Stomach smooth muscle (tissue), 2 donors: ENCODE measurements around the gene CPNE5.

Experiments used
- H3K27ac ChIP-seq: one replicate; pipeline ENCODE4 v1.7.0; 2013; ENCODE audit warnings: mild to moderate bottlenecking, low read length, inconsistent platforms
- H3K27me3 ChIP-seq, 2 donors: one replicate each; pipeline ENCODE4 v1.7.0; 2013; ENCODE audit warnings: low read length in 2 of 2; ENCODE audit not compliant: insufficient read depth in 2 of 2, control insufficient read depth in 1 of 2
- H3K36me3 ChIP-seq, 2 donors: one replicate each; pipeline ENCODE4 v1.7.0; 2013; ENCODE audit warnings: low read length in 2 of 2; ENCODE audit not compliant: control insufficient read depth in 2 of 2, insufficient read depth in 2 of 2
- H3K4me1 ChIP-seq: one replicate; pipeline ENCODE4 v1.7.0; 2013; ENCODE audit warnings: low read length; ENCODE audit not compliant: control insufficient read depth, insufficient read depth
- H3K4me3 ChIP-seq, 2 donors: one replicate each; pipeline ENCODE4 v1.7.0; 2013; ENCODE audit warnings: low read length in 2 of 2
- H3K9ac ChIP-seq, 2 donors: one replicate each; pipeline ENCODE4 v1.7.0; 2013; ENCODE audit warnings: low read length in 2 of 2, mild to moderate bottlenecking in 1 of 2
- H3K9me3 ChIP-seq, 2 donors: one replicate each; pipeline ENCODE4 v1.7.0; 2013; ENCODE audit warnings: low read length in 2 of 2; ENCODE audit not compliant: control insufficient read depth in 2 of 2
- donor health status: healthy.
- donor health status: Pancreatic carcinoma.

The CPNE5 gene

GRCh38 chr6:36838896-36839748 is at the start of gene CPNE5:
CPNE5 (minus strand) TSS chr6:36839444; CDS start chr6:36839377, 67 bp downstream.
- H3K36me3 ChIP-seq: no peaks in the 10 kb centered on the region
- peaks cover 23% of the 10 kb centered on the region for H3K4me1 ChIP-seq
- H3K4me3 ChIP-seq: peak within 1 kb of the TSS; percentile 54 to 66
- H3K27ac ChIP-seq: no peak within 1 kb of the TSS
- H3K27me3 ChIP-seq: peaks cover 3 to 14% of the 10 kb centered on the region in 2 donors
- H3K9me3 ChIP-seq: no peaks in the 10 kb centered on the region
- peak within 1 kb of the TSS in 1 of 2 donors; percentile 5 for H3K9ac ChIP-seq

- Histone ChIP-seq H3K4me3 (no peak overlapping the region), H3K27me3 (no peaks in the 10 kb centered on the region), H3K4me1 (peaks cover 7% of the 10 kb centered on the region), H3K27ac (no peak overlapping the region), H3K9ac (no peak overlapping the region), H3K36me3 (peaks cover 3 to 5% of the 10 kb centered on the region in 2 donors), H3K9me3 (no peaks in the 10 kb centered on the region)
Observed at GRCh38 chr6:36888115-36888643, 48.9 kb upstream of the CPNE5 start.

GRCh38 chr6:36886950-36887618 is 47.8 kb upstream of the CPNE5 start:
- H3K27me3 ChIP-seq: no peaks in the 10 kb centered on the region

GRCh38 chr6:36885461-36886401 is 46.5 kb upstream of the CPNE5 start, which contains the start of gene C6orf89:
C6orf89 (plus strand) TSS chr6:36885952; CDS start chr6:36899445, 13,493 bp downstream.
- Histone ChIP-seq H3K36me3 (no peaks in the 10 kb centered on the region), H3K27me3 (no peaks in the 10 kb centered on the region), H3K9me3 (no peaks in the 10 kb centered on the region), H3K4me3 (peak within 1 kb of the TSS; percentile 94), H3K4me1 (peaks cover 7% of the 10 kb centered on the region), H3K27ac (peak within 1 kb of the TSS; percentile 94), H3K9ac (peak within 1 kb of the TSS; percentile 93 to 96)

More at GRCh38 chr6:36886950-36887618, 47.8 kb upstream of the CPNE5 start:
- peaks cover 7% of the 10 kb centered on the region for H3K4me1 ChIP-seq
- peak overlapping the region in 1 of 2 donors; percentile 93 for H3K9ac ChIP-seq
- H3K27ac ChIP-seq: no peak overlapping the region
- H3K9me3 ChIP-seq: no peaks in the 10 kb centered on the region
- no peaks in the 10 kb centered on the region for H3K36me3 ChIP-seq
- H3K4me3 ChIP-seq: peak overlapping the region in 1 of 2 donors; percentile 94

GRCh38 chr6:36884610-36885009 is 45.4 kb upstream of the CPNE5 start:
- Histone ChIP-seq H3K27ac (peak overlapping the region; percentile 94), H3K9ac (no peak overlapping the region), H3K4me1 (peaks cover 7% of the 10 kb centered on the region), H3K36me3 (no peaks in the 10 kb centered on the region), H3K4me3 (no peak overlapping the region), H3K9me3 (no peaks in the 10 kb centered on the region), H3K27me3 (no peaks in the 10 kb centered on the region)

- peak overlapping the region; percentile 95 to 99 for H3K4me3 ChIP-seq
- no peaks in the 10 kb centered on the region for H3K36me3 ChIP-seq
- no peaks in the 10 kb centered on the region for H3K9me3 ChIP-seq
- H3K27ac ChIP-seq: peak overlapping the region; percentile 91
- peaks cover 7% of the 10 kb centered on the region for H3K4me1 ChIP-seq
- H3K27me3 ChIP-seq: no peaks in the 10 kb centered on the region
- peak overlapping the region; percentile 85 to 98 for H3K9ac ChIP-seq
Observed at GRCh38 chr6:36875250-36875633, 36.0 kb upstream of the CPNE5 start.

- Histone ChIP-seq H3K4me3 (peak within 1 kb of the TSS; percentile 95 to 99), H3K9ac (peak within 1 kb of the TSS; percentile 85 to 98), H3K4me1 (peaks cover 7% of the 10 kb centered on the region)
Observed at GRCh38 chr6:36874443-36875249, 35.4 kb upstream of the CPNE5 start, which contains the start of gene PPIL1. PPIL1 (minus strand) TSS chr6:36874803; CDS start chr6:36874772, 31 bp downstream.

GRCh38 chr6:36873612-36874442 is 34.6 kb upstream of the CPNE5 start:
- Histone ChIP-seq H3K27me3 (no peaks in the 10 kb centered on the region), H3K9me3 (no peaks in the 10 kb centered on the region), H3K27ac (peak overlapping the region; percentile 91), H3K36me3 (peaks cover 0 to 4% of the 10 kb centered on the region in 2 donors), H3K9ac (peak overlapping the region; percentile 85 to 98), H3K4me3 (peak overlapping the region; percentile 95 to 99), H3K4me1 (peaks cover 7% of the 10 kb centered on the region)

More at GRCh38 chr6:36874443-36875249, 35.4 kb upstream of the CPNE5 start, which contains the start of gene PPIL1:
- no peaks in the 10 kb centered on the region for H3K9me3 ChIP-seq
- H3K27me3 ChIP-seq: no peaks in the 10 kb centered on the region
- H3K27ac ChIP-seq: peak within 1 kb of the TSS; percentile 91
- no peaks in the 10 kb centered on the region for H3K36me3 ChIP-seq

- peaks cover 0 to 4% of the 10 kb centered on the region in 2 donors for H3K36me3 ChIP-seq
Observed at GRCh38 chr6:36873115-36873514, 33.9 kb upstream of the CPNE5 start.

More at GRCh38 chr6:36873115-36873514, 33.9 kb upstream of the CPNE5 start:
- no peak overlapping the region for H3K9ac ChIP-seq
- peaks cover 7% of the 10 kb centered on the region for H3K4me1 ChIP-seq
- H3K27ac ChIP-seq: no peak overlapping the region
- H3K4me3 ChIP-seq: no peak overlapping the region
- no peaks in the 10 kb centered on the region for H3K27me3 ChIP-seq
- no peaks in the 10 kb centered on the region for H3K9me3 ChIP-seq
